GM12864 (cell line): ENCODE measurements around the gene MBD3L2B.
"Not testable (repeated sequence)": the region's sequence is repeated elsewhere in the genome, so short reads cannot be mapped to it uniquely, and the experiment has no call there.

Source experiments
- DNase-seq: peaks from one replicate; pipeline ENCODE4 v3.0.0-alpha.2; 2011; ENCODE audit warnings: low read depth
- H3K4me3 ChIP-seq: 2 replicates; pipeline ENCODE4 v1.5.1; 2011; ENCODE audit warnings: mild to moderate bottlenecking, low read depth, low read length, control low read depth
- TF ChIP-seq, protein P1 (sequence below): IDR thresholded peaks from 2 replicates; pipeline ENCODE4 v1.5.1; 2011; ENCODE audit warnings: low read depth, mild to moderate bottlenecking, moderate library complexity, low read length, control low read depth, inconsistent platforms; ENCODE audit errors: missing control alignments

Gene MBD3L2B

DNA sequence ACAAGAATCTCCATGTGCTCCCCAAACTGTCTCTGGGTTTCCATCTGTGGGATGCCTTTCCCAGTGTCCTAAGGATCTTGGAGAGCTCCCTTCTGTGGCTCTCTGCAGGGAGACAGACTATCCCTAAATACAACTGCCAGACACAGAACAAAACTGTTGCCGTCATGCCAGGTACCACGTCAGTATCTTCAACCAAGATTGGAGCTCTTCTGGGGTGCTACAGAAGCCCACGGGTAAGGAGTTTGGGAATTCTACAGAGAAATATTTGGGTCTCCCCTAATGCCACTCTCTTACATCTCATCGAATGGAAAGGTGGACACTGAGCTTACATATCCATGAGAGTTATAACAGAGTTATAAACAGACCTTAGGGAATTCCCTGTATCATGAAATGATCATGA is 42.1 kb upstream of the MBD3L2B start:
- DNase-seq: no peak
- H3K4me3 ChIP-seq: no peak overlapping the region

DNA sequence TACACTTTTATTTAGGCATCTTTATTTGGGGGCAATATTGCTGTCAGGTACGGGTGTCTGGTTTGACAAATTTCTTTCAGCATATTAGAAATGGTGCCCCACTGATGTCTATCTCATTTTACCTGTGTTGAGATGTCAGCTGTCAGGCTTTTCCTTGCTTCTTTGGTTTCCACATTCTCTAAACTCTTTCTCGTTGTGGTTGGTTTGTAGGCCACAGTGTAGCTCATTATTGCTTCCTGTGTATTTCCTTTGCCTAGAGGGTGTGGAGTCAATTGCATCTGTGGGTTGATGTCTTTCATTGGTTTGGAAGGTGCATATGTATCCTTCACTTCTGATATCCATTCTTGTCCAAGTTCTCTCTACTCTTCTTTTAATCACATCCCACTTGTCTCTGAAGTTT is 38.7 kb upstream of the MBD3L2B start:
- not testable (repeated sequence) for DNase-seq, H3K4me3 ChIP-seq

More for the DNA sequence above, 42.1 kb upstream of the MBD3L2B start:
- TF ChIP-seq, protein P1, sequence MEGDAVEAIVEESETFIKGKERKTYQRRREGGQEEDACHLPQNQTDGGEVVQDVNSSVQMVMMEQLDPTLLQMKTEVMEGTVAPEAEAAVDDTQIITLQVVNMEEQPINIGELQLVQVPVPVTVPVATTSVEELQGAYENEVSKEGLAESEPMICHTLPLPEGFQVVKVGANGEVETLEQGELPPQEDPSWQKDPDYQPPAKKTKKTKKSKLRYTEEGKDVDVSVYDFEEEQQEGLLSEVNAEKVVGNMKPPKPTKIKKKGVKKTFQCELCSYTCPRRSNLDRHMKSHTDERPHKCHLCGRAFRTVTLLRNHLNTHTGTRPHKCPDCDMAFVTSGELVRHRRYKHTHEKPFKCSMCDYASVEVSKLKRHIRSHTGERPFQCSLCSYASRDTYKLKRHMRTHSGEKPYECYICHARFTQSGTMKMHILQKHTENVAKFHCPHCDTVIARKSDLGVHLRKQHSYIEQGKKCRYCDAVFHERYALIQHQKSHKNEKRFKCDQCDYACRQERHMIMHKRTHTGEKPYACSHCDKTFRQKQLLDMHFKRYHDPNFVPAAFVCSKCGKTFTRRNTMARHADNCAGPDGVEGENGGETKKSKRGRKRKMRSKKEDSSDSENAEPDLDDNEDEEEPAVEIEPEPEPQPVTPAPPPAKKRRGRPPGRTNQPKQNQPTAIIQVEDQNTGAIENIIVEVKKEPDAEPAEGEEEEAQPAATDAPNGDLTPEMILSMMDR: no peak

DNA sequence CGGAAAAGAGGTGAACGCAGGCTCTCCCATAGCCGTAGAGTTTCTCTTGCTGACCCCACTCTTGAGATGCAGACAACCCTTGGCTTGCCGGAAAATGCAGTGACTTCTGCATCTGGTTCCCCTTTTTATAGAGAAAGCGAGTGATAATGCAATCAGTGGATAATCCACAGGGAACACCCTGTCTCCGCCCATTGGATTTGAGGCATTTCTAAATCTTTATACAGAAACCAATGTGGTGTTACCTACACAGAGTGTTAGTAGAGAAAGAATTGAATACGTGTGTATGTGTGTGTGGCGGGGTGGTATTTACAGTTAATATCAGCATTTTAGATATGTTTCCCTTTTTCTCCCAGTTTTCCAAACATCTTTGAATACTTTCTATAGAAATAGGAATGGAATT is 37.3 kb upstream of the MBD3L2B start, which contains the start of gene MBD3L3:
TSS of gene MBD3L3 (minus strand) at position 101 of the 400 bp plus-strand sequence. CDS start at position 30, 71 bp downstream.
- not testable (repeated sequence) for DNase-seq, H3K4me3 ChIP-seq

DNA sequence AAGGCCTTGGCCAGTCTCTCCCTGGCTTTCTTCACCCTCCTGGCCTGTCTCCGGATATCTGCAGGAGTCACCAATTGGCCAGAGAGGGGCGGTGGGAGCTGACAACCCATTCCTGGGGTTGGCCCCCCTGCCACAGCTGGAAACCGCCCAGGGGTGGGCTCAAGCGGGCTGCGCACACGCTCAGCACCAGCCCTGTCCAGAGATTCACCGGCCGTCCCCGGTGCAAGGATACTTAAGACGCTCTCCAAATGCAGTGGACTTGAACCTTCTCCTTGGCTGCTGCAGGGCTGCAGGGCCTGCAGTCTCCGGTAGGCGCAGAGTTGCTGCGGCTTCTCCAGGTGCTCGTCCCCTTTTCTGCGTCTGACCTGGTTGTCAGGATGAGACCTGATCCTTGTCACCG is 35.1 kb upstream of the MBD3L2B start:
- H3K4me3 ChIP-seq, DNase-seq: not testable (repeated sequence)

DNA sequence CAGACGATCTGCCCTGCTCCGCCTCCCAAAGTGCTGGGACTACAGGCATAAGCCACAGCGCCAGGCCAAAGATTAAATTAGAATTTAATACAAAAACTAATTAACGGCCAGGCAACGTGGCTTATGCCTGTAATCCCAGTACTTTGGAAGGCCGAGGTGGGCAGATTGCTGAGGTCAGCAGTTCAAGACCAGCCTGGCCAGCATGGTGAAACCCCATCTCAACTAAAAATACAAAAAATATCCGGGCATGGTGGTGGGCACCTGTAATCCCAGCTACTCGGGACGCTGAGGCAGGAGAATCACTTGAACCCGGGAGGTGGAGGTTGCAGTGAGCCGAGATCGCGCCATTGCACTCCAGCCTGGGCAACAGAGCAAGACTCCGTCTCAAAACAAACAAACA is 34.4 kb upstream of the MBD3L2B start:
- DNase-seq, H3K4me3 ChIP-seq: not testable (repeated sequence)

DNA sequence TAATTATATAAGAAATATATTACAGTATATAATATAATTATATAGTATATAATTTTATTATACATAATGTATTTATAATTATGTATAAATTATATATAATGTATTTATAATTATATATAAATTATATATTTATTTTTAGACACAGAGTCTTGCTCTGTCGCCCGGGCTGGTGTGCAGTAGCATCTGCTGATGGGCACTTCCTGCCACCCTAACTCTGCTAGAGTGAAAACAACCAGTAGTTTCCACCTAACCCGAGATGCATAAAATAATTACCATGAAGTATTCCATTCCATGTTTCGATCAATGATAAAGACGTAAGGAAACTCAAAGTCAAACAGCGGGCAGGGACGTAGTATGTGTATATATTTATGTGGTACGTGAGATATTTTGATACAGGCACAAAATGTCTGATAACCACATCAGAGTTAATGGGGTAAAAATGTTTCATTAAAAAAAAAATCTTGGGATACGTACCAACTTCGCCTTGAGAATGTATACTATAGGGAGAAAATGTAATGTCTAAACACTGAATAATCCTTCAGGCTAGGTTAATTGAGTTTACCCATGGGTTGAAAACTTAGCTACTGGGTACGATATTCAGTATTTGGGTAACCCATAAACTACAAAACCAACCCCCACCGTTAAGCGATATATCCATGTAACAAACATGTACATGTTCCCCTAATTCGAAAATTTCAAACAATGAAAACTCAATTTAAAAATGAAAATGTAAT is 33.6 kb upstream of the MBD3L2B start:
- not testable (repeated sequence) for DNase-seq, H3K4me3 ChIP-seq

DNA sequence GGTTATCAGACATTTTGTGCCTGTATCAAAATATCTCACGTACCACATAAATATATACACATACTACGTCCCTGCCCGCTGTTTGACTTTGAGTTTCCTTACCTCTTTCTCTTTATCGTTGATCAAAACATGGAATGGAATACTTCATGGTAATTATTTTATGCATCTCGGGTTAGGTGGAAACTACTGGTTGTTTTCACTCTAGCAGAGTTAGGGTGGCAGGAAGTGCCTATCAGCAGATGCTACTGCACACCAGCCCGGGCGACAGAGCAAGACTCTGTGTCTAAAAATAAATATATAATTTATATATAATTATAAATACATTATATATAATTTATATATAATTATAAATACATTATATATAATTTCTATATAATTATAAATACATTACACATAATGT is 31.7 kb upstream of the MBD3L2B start:
- not testable (repeated sequence) for DNase-seq, H3K4me3 ChIP-seq

DNA sequence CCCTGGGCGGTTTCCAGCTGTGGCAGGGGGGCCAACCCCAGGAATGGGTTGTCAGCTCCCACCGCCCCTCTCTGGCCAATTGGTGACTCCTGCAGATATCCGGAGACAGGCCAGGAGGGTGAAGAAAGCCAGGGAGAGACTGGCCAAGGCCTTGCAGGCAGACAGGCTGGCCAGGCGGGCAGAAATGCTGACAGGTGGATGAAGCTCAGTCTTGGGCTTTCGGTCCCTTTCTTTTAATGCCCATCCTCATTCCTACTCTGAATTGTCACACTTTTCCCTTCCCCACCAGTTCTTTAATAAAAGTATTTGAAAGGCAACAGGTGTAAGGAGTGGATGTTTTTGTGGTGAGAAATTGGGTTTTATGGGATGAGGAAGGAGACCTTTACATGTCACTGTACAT is 30.2 kb upstream of the MBD3L2B start:
- not testable (repeated sequence) for DNase-seq, H3K4me3 ChIP-seq

DNA sequence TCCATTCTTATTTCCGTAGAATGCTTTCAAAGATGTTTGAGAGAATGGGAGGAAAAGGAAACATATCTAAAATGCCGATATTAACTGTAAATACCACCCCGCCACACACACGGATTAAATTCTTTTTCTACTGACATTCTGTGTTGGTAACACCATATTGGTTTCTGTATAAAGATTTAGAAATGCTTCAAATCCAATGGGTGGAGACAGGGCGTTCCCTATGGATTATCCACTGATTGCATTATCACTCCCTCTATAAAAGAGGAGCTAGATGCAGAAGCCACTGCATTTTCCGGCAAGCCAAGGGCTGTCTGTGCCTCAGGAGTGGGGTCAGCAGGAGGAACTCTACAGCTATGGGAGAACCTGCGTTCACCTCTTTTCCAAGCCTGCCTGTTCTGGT is 27.8 kb upstream of the MBD3L2B start, which contains the start of gene MBD3L2:
TSS of gene MBD3L2 (plus strand) at position 301 of the 400 bp plus-strand sequence. CDS start at position 354, 53 bp downstream.
- not testable (repeated sequence) for H3K4me3 ChIP-seq, DNase-seq

DNA sequence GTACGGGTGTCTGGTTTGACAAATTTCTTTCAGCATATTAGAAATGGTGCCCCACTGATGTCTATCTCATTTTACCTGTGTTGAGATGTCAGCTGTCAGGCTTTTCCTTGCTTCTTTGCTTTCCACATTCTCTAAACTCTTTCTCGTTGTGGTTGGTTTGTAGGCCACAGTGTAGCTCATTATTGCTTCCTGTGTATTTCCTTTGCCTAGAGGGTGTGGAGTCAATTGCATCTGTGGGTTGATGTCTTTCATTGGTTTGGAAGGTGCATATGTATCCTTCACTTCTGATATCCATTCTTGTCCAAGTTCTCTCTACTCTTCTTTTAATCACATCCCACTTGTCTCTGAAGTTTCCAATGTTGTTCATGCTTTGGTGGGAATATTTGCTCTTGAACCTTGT is 20.3 kb upstream of the MBD3L2B start:
- DNase-seq, H3K4me3 ChIP-seq: not testable (repeated sequence)

DNA sequence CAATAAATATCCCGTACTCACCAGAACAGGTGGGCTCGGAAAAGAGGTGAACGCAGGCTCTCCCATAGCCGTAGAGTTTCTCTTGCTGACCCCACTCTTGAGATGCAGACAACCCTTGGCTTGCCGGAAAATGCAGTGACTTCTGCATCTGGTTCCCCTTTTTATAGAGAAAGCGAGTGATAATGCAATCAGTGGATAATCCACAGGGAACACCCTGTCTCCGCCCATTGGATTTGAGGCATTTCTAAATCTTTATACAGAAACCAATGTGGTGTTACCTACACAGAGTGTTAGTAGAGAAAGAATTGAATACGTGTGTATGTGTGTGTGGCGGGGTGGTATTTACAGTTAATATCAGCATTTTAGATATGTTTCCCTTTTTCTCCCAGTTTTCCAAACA is 18.8 kb upstream of the MBD3L2B start, which contains the start of gene MBD3L4:
TSS of gene MBD3L4 (minus strand) at position 101 of the 400 bp plus-strand sequence. CDS start at position 66, 35 bp downstream.
- not testable (repeated sequence) for DNase-seq, H3K4me3 ChIP-seq

DNA sequence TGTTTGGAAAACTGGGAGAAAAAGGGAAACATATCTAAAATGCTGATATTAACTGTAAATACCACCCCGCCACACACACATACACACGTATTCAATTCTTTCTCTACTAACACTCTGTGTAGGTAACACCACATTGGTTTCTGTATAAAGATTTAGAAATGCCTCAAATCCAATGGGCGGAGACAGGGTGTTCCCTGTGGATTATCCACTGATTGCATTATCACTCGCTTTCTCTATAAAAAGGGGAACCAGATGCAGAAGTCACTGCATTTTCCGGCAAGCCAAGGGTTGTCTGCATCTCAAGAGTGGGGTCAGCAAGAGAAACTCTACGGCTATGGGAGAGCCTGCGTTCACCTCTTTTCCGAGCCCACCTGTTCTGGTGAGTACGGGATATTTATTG is 9.0 kb upstream of the MBD3L2B start, which contains the start of gene MBD3L5:
TSS of gene MBD3L5 (plus strand) at position 301 of the 400 bp plus-strand sequence. CDS start at position 335, 34 bp downstream.
- not testable (repeated sequence) for H3K4me3 ChIP-seq

DNA sequence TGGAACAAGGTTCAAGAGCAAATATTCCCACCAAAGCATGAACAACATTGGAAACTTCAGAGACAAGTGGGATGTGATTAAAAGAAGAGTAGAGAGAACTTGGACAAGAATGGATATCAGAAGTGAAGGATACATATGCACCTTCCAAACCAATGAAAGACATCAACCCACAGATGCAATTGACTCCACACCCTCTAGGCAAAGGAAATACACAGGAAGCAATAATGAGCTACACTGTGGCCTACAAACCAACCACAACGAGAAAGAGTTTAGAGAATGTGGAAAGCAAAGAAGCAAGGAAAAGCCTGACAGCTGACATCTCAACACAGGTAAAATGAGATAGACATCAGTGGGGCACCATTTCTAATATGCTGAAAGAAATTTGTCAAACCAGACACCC is 7.6 kb upstream of the MBD3L2B start:
- DNase-seq, H3K4me3 ChIP-seq: not testable (repeated sequence)

More for the DNA sequence above, 9.0 kb upstream of the MBD3L2B start, which contains the start of gene MBD3L5:
- not testable (repeated sequence) for DNase-seq

DNA sequence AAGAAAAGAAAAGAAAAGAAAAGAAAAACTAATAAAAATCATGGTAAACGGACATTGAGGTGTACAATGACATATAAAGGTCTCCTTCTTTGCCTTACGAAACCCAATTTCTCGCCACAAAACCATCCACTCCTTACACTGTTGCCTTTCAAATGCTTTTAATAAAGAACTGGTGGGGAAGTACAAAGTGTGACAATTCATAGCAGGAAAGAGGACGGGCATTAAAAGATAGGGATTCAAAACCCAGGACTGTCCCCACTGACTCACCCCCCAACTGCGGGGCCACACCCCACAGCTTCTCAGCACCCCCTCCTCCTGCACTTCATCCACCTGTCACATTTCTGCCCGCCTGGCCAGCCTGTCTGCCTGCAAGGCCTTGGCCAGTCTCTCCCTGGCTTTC is 2.4 kb downstream of the MBD3L2B start:
- DNase-seq: no peak
- TF ChIP-seq, protein P1: no peak
- H3K4me3 ChIP-seq: no peak overlapping the region
